GM03348 (cell line): ENCODE data around the gene MAPRE2.
A peak's percentile ranks its signal among the peaks of the same experiment; 100 is the strongest.
"Not testable (repeated sequence)": the region's sequence is repeated elsewhere in the genome, so short reads cannot be mapped to it uniquely, and the experiment has no call there.

Experiments
- DNase-seq: peaks from one replicate; pipeline ENCODE4 v3.0.0; 2012; ENCODE audit warnings: low spot score

Gene MAPRE2

DNA sequence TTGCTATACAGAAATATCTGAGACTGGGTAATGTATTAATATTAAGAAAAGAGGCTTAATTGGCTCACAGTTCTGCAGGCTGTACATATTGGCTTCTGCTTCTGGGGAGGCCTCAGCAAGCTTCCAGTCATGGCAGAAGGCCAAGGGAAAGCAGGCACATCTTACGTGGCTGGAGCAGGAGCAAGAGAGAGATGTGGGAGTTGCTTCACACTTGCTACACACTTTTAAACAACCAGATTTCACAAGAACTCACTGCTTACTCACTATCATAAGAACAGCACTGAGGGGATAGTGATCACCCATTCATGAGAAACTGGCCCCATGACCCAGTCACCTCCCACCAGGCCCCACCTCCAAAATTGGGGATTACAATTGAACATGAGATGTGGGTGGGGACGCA is 50.6 kb downstream of the MAPRE2 start:
- DNase-seq: no peak

GRCh38 chr18:35095983-35096676 is 54.9 kb downstream of the MAPRE2 start:
- no peak for DNase-seq

DNA sequence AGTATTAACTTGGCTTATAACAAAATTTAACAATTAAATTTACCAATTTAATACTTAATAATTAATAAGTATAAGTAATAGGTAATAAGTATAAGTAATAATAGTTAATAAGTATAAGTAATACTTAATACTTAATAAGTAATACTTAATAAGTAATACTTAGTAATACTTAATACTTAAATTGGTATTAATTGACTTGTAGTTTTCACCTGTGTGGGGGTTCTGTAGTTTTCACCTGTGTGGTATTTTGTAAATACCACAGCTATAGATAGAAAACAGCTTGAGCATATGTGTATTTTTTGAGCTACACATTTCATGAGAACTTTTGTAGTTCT is 55.4 kb downstream of the MAPRE2 start:
- DNase-seq: no peak

DNA sequence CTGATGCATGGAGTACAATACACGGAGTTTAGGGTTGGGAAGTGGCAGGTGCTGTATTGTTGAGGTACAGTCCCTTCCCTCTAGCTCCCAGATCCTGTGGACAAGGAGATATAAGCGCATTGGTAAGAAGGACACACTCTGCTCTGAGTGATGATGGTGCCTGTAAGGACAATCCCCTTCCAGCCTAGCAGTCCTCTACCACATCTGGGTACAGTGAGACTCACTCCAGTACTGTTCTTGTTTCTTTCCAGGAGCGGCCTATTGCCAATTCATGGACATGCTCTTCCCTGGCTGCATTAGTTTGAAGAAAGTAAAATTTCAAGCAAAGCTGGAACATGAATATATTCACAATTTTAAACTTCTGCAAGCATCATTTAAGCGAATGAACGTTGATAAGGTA is 56.0 kb downstream of the MAPRE2 start:
- DNase-seq: no peak

DNA sequence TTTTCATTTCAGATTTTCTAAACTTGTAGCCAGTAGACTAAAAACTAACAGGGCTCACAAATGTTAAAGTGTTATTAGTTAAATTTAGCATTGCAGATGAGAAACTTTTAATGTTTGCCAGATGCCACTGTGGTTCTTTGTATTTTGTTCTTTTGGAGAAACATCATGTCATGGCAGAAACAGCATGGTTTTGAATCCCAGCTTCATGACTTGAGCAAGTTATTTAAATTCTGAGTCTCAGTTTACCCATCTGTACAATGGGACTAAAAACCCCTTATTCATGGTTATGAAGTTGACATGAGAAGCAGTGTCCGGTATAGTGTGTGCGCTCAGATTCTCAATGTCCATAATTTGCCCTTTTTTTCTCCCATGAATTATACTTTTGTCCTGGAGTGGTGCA is 56.5 kb downstream of the MAPRE2 start:
- DNase-seq: no peak

DNA sequence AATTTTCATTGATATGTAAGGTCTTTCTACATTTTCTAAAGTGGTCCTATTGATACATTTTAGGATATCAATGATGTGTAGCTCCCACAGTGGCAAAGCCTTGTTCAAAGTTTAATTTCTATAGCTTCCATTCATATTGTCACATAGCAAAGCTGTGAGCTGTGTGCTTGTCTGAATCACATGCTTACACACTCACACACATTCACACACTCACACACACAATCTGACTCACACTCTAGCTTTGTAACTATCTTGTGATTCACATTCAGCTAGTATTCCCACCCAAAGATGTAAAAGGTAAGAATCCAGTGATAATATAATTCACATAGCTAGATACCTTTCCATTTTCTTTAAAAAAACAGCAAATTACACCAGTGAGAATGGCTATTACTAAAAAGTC is 58.7 kb downstream of the MAPRE2 start:
- DNase-seq: no peak

GRCh38 chr18:35104391-35105051 is 63.3 kb downstream of the MAPRE2 start:
- DNase-seq: no peak

GRCh38 chr18:35106013-35106844 is 65.0 kb downstream of the MAPRE2 start:
- DNase-seq: no peak

GRCh38 chr18:35106845-35107148 is 65.6 kb downstream of the MAPRE2 start:
- no peak for DNase-seq

DNA sequence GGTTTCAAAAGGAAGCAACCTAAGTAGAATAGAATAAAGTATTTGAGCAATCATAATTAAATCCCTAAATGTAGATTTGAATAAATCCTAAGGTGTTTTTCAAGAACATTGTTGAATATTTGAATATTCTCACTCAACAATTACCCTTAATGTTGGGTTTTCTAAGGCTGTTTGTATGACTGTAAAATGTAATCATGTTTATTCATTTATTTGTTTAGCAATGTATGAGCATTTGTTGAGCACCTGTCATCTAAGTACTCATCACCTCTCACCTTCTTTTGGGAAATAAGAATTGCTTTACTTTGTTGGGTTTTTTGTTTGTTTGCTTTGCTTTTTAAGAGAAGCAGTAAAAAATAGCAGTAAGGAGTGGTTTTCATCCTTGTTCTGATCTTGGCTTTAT is 66.0 kb downstream of the MAPRE2 start:
- no peak for DNase-seq

GRCh38 chr18:35108088-35108487 is 66.9 kb downstream of the MAPRE2 start:
- not testable (repeated sequence) for DNase-seq

DNA sequence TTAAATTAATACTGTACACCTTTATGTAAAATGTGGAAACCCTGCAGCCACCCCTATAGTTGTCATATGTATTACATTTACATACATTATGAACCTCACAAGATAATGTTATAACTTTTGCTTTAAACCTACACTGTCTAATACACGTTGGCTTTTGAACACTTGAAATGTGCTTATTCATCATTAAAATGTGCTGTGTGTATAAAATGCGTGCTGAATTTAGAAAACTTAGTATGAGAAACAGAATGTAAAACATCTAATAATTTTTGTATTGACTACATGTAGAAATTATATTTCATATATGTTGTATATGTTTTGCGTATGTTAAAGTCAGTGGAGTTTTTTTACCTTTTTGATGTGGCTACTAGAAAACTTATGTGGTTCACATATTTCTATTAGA is 68.8 kb downstream of the MAPRE2 start:
- DNase-seq: no peak

DNA sequence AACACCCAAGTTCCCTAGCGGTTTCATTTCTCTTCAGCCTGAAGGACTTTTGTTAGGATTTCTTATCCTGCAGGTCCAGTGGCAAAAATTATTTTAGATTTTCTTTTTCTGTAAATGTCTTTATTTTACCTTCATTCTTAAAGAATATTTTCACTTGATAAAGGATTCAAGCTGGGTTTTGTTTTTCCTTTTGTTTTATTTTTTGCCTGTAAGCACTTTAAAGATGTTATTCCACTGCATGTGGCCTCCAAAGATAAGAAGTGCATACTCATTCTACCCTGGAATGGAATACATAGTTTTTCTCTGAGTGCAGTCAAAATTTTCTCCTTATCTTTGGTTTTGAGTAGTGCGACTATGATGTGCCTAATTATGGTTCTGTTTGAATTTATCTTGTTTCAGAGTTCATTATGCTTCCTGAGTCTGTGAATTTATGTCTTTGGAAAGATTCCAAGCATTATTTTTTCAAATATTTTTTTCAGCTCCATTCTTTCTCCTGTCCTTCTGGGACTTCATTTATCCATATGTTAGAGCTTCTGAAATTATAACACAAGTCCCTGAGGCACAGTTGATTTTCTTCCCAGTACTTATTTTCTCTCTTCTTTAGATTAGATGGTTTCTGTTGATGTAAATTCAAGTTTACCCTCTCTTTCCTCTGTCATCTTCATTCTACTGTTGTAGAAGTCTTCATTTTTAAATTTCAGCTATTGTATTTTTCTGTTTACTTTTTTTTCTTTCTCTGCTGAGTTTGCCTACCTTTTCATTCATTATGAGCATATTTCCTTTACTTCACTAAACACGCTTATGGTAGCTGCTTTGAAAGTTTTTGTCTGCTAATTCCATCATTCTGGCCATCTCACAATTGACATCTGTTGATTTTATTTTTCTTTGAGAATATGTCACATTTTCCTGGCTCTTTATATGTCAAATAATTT is 69.6 kb downstream of the MAPRE2 start:
- no peak for DNase-seq

DNA sequence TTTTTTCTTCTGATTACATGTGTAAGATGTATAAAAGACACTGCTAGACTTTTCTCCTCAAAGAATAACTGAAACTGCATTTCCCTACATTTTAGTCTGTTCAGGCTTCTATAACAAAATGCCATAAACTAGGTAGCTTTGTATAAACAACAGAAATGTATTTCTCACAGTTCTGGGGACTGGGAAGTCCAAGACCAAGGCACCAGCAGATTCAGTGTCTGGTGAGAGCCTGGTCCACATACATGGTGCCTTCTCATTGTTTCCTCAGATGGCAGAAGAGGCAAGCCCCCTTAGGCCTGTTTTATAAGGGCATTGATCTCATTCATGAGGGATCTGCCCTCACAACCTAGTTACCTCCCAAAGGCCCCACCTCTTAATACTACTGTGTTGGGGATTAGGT is 71.5 kb downstream of the MAPRE2 start:
- DNase-seq: no peak

- DNase-seq: no peak
These were observed 73.1 kb downstream of the MAPRE2 start for GRCh38 chr18:35114305-35114704.

GRCh38 chr18:35116784-35117318 is 75.6 kb downstream of the MAPRE2 start:
- no peak for DNase-seq

DNA sequence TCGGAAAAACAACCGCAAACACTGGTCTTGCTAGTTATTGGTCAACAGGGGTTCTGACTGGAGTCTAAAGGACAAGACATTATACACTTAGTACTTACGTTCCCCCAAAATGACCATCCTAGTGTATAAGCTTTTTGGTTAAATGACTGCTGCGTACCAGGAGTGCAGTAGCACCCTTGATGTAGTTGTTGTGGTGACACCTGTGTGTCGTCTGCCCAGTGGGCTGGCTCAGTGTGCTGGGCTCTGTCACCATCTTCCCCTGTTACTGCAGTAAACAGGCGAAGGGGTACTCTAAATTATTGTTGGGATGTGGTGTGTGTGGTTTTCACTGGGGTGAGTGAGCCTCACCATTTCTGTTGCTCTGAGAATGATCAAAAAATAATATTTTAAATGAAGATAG is 76.2 kb downstream of the MAPRE2 start:
- DNase-seq: no peak

DNA sequence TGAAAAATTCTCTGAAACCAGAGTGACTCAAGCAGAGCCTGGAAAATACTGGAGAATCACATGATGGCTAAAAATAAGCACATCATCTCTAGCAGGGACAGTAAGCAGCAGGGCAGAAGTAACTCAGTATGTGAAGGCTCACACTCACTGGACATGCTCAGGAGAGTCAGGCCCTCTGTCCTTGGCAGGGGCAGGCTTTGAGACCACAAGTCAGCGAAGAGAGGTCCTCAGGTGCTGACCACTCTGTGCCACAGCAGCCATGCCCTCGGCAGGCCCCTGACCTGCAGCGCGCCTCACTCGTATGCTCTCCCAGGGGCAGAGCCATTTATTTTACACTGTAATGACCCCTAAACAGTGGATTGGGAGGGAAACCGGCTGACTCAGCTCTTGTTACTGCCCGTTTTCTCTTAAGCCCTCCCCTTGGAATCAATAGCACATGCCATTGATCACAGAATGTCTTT is 76.8 kb downstream of the MAPRE2 start:
- peak; percentile 67 for DNase-seq

- no peak for DNase-seq
These were observed 77.4 kb downstream of the MAPRE2 start for GRCh38 chr18:35118641-35119040.

DNA sequence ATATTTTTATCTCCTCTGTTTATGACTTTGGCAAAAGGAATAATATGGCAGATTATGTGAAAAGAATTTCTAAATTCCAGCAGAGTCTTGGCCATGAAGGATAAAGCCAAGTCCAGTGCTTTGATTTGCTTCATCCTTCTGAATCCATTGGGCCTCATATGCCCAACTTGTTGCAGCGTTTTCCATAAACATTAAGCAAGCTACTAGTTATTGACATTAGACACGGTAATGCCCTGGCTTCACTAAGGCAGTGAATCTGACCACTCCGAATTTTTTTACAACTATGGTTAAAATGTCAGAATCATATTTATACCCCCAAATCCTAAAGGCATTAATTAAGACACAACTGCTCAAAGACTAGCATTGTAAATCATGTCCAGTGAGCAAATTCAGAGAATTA is 79.8 kb downstream of the MAPRE2 start:
- no peak for DNase-seq

GRCh38 chr18:35121531-35121930 is 80.3 kb downstream of the MAPRE2 start:
- DNase-seq: no peak
